ENCODE data around the gene ZMAT2. TPM values are rescaled to one million over a fixed set of nuclear protein-coding genes. Genes with fewer than 3 reads are reported as not detected.
"Not testable (repeated sequence)": the region's sequence is repeated elsewhere in the genome, so short reads cannot be mapped to it uniquely, and the experiment has no call there.

The ZMAT2 gene
- total and polyA plus RNA-seq, 2 donors from 2014 or later = 51.4 to 122 TPM

GRCh38 chr5:140707812-140708211 is 7.6 kb downstream of the ZMAT2 start:
- Histone ChIP-seq H3K9ac (ENCODE audit: low read length in 3 of 3) (no peak overlapping the region), H3K9me3 (ENCODE audit: control insufficient read depth in 2 of 3, insufficient read depth in 1 of 3, low read length in 3 of 3) (no peaks in the 10 kb centered on the region), H3K27ac (ENCODE audit: low read depth in 2 of 2, low read length in 2 of 2) (no peak overlapping the region), H3K36me3 (ENCODE audit: control insufficient read depth in 2 of 3, insufficient read depth in 3 of 3, low read length in 3 of 3) (peaks cover 4 to 29% (median 24%) of the 10 kb centered on the region in 3 donors), H3K4me1 (ENCODE audit: control insufficient read depth in 2 of 3, insufficient read depth in 2 of 3, low read depth in 1 of 3, low read length in 3 of 3) (no peaks in the 10 kb centered on the region), H3K27me3 (ENCODE audit: control insufficient read depth, insufficient read depth, low read length) (no peaks in the 10 kb centered on the region), H3K4me3 (ENCODE audit: low read length in 3 of 3) (no peak overlapping the region)
- intact Hi-C loops (cut with DNase I) = no loop called here
- TF ChIP-seq CTCF (IDR thresholded peaks at IDR 0.05; ENCODE audit: borderline replicate concordance, extremely low read depth, insufficient read depth) = no peak
- DNase-seq = no peak
- no peak for FAIRE-seq

DNA sequence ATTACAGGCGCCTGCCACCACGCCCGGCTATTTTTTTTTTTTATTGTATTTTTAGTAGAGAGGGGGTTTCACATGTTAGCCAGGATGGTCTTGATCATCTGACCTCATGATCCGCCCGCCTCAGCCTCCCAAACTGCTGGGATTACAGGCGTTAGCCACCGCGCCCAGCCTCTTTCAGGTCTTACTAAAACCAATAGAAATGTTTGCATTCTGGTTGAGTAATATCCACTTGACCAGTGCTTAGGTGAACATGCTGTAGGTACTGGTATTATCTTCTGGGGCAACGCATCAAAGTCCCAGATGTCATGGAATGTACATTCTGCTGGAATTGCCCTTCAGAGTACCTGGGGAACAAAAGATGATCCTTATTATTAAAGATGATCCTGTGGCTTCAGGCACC is 8.5 kb downstream of the ZMAT2 start:
- H3K27me3 ChIP-seq (ENCODE audit: control insufficient read depth, insufficient read depth, low read length); H3K4me1 ChIP-seq (ENCODE audit: control insufficient read depth in 2 of 3, insufficient read depth in 2 of 3, low read depth in 1 of 3, low read length in 3 of 3); intact Hi-C loops (cut with DNase I); DNase-seq; FAIRE-seq; H3K9ac ChIP-seq (ENCODE audit: low read length in 3 of 3); H3K27ac ChIP-seq (ENCODE audit: low read depth in 2 of 2, low read length in 2 of 2); H3K4me3 ChIP-seq (ENCODE audit: low read length in 3 of 3); H3K9me3 ChIP-seq (ENCODE audit: control insufficient read depth in 2 of 3, insufficient read depth in 1 of 3, low read length in 3 of 3): not testable (repeated sequence)
- peaks cover 4 to 24% (median 21%) of the 10 kb centered on the region in 3 donors for H3K36me3 ChIP-seq (ENCODE audit: control insufficient read depth in 2 of 3, insufficient read depth in 3 of 3, low read length in 3 of 3)

- Histone ChIP-seq H3K4me1 (ENCODE audit: control insufficient read depth in 2 of 3, insufficient read depth in 2 of 3, low read depth in 1 of 3, low read length in 3 of 3) (no peaks in the 10 kb centered on the region), H3K27me3 (ENCODE audit: control insufficient read depth, insufficient read depth, low read length) (no peaks in the 10 kb centered on the region), H3K9me3 (ENCODE audit: control insufficient read depth in 2 of 3, insufficient read depth in 1 of 3, low read length in 3 of 3) (no peaks in the 10 kb centered on the region), H3K4me3 (ENCODE audit: low read length in 3 of 3) (peak overlapping the region; percentile 79 to 98 (median 96)), H3K9ac (ENCODE audit: low read length in 3 of 3) (peak overlapping the region; percentile 72 to 95 (median 89)), H3K36me3 (ENCODE audit: control insufficient read depth in 2 of 3, insufficient read depth in 3 of 3, low read length in 3 of 3) (peaks cover 0 to 8% (median 5%) of the 10 kb centered on the region in 3 donors), H3K27ac (ENCODE audit: low read depth in 2 of 2, low read length in 2 of 2) (peak overlapping the region; percentile 90 to 95)
- intact Hi-C loops (cut with DNase I) = no loop called here
- TF ChIP-seq CTCF (IDR thresholded peaks at IDR 0.05; ENCODE audit: borderline replicate concordance, extremely low read depth, insufficient read depth) = no peak
- peak; percentile 87 to 95 (median 94) for DNase-seq
- peak; percentile 91 for FAIRE-seq
Observed at GRCh38 chr5:140710899-140711552, 10.8 kb downstream of the ZMAT2 start.

- no peak overlapping the region for H3K27ac ChIP-seq (ENCODE audit: low read depth in 2 of 2, low read length in 2 of 2)
- H3K9ac ChIP-seq (ENCODE audit: low read length in 3 of 3) = no peak overlapping the region
- DNase-seq = no peak
- FAIRE-seq = no peak
- peak overlapping the region in 2 of 3 donors; percentile 79 to 98 for H3K4me3 ChIP-seq (ENCODE audit: low read length in 3 of 3)
- no peak for TF ChIP-seq CTCF (IDR thresholded peaks at IDR 0.05; ENCODE audit: borderline replicate concordance, extremely low read depth, insufficient read depth)
- no peaks in the 10 kb centered on the region for H3K27me3 ChIP-seq (ENCODE audit: control insufficient read depth, insufficient read depth, low read length)
- H3K4me1 ChIP-seq (ENCODE audit: control insufficient read depth in 2 of 3, insufficient read depth in 2 of 3, low read depth in 1 of 3, low read length in 3 of 3) = no peaks in the 10 kb centered on the region
- intact Hi-C loops (cut with DNase I) = no loop called here
- H3K36me3 ChIP-seq (ENCODE audit: control insufficient read depth in 2 of 3, insufficient read depth in 3 of 3, low read length in 3 of 3) = peaks cover 0 to 5% (median 3%) of the 10 kb centered on the region in 3 donors
- H3K9me3 ChIP-seq (ENCODE audit: control insufficient read depth in 2 of 3, insufficient read depth in 1 of 3, low read length in 3 of 3) = no peaks in the 10 kb centered on the region
Observed at GRCh38 chr5:140711794-140712193, 11.5 kb downstream of the ZMAT2 start.

All from kidney (tissue), 14 donors.